ENCODE data around the gene VIM. TPM values are rescaled to one million over a fixed set of nuclear protein-coding genes. Genes with fewer than 3 reads are reported as not detected.
A peak's percentile ranks its signal among the peaks of the same experiment; 100 is the strongest.

Gene VIM
- total and polyA plus RNA-seq, 4 donors: 800 to 1,640 (median 1,361) TPM

DNA sequence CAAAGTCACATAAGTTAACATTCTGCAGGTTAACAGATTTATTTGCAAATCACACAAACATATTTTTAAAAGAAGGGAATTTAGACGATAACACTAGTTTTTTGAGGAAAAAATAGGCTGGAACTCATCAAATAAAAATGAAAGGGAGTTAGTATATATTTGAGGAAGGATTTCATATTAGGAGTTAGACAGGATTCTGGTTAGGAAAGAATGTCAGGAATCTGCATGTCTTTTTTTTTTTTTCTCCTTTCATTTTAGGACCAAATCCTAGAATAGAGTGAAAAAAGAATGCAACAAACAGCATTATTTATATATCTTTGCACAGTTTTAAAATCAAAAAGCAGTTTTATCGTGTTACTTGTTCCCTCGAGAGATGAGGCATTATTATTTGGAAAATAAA is 17.7 kb upstream of the VIM start:
- no peak for ATAC-seq (ENCODE audit: insufficient read depth, low FRiP score)
- 74 to 85% methylated on average over 3 of the region's 3 CpGs for WGBS, 2 donors
- H3K4me1 ChIP-seq (ENCODE audit: control insufficient read depth in 5 of 5, insufficient read depth in 5 of 5, low read length in 5 of 5): peaks cover 0 to 8% (median 0%) of the 10 kb centered on the region in 5 donors
- no peak overlapping the region for H3K27ac ChIP-seq (ENCODE audit: low read depth in 1 of 2, low read length in 1 of 2)
- H3K36me3 ChIP-seq (ENCODE audit: control insufficient read depth in 4 of 4, insufficient read depth in 4 of 4, low read length in 4 of 4): no peaks in the 10 kb centered on the region
- TF ChIP-seq CTCF (IDR thresholded peaks at IDR 0.05; ENCODE audit: control extremely low read depth, extremely low read depth): no peak
- H3K9me3 ChIP-seq (ENCODE audit: control insufficient read depth in 4 of 4, insufficient read depth in 3 of 4, low read length in 3 of 4): no peaks in the 10 kb centered on the region
- no peak overlapping the region for H3K4me3 ChIP-seq
- H3K27me3 ChIP-seq (ENCODE audit: control insufficient read depth in 3 of 3, insufficient read depth in 3 of 3, low read length in 2 of 3): no peaks in the 10 kb centered on the region
- DNase-seq: no peak
- H3K9ac ChIP-seq (ENCODE audit: insufficient read depth in 1 of 2, low read length in 2 of 2): no peak overlapping the region

DNA sequence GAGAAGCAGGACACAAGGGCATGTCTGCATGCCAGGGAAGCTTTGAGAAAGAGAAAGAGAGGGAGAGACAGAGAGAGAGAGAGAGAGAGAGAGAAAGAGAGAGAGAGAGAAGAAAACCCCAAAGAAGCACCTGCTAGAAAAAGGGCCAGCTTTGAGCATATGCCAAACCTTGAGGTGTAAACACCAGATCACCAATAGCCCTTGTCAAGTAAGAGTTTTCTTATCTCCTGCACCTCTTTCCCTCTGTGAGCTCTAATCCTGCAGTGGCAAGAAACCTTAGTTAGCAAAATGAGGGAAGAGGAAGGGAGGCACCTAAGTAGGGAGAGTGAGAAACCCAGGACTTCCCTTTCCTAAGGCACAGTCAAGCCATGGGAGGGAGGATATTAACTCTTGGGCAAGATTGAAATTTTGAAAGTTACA is 15.2 kb upstream of the VIM start:
- Histone ChIP-seq H3K27ac (ENCODE audit: low read depth in 1 of 2, low read length in 1 of 2) (no peak overlapping the region), H3K9me3 (ENCODE audit: control insufficient read depth in 4 of 4, insufficient read depth in 3 of 4, low read length in 3 of 4) (no peaks in the 10 kb centered on the region), H3K9ac (ENCODE audit: insufficient read depth in 1 of 2, low read length in 2 of 2) (no peak overlapping the region), H3K36me3 (ENCODE audit: control insufficient read depth in 4 of 4, insufficient read depth in 4 of 4, low read length in 4 of 4) (no peaks in the 10 kb centered on the region), H3K4me1 (ENCODE audit: control insufficient read depth in 5 of 5, insufficient read depth in 5 of 5, low read length in 5 of 5) (peaks cover 0 to 8% (median 4%) of the 10 kb centered on the region in 5 donors), H3K27me3 (ENCODE audit: control insufficient read depth in 3 of 3, insufficient read depth in 3 of 3, low read length in 2 of 3) (no peaks in the 10 kb centered on the region), H3K4me3 (no peak overlapping the region)
- ATAC-seq (ENCODE audit: insufficient read depth, low FRiP score): no peak
- DNase-seq: no peak
- TF ChIP-seq CTCF (IDR thresholded peaks at IDR 0.05; ENCODE audit: control extremely low read depth, extremely low read depth): no peak

DNA sequence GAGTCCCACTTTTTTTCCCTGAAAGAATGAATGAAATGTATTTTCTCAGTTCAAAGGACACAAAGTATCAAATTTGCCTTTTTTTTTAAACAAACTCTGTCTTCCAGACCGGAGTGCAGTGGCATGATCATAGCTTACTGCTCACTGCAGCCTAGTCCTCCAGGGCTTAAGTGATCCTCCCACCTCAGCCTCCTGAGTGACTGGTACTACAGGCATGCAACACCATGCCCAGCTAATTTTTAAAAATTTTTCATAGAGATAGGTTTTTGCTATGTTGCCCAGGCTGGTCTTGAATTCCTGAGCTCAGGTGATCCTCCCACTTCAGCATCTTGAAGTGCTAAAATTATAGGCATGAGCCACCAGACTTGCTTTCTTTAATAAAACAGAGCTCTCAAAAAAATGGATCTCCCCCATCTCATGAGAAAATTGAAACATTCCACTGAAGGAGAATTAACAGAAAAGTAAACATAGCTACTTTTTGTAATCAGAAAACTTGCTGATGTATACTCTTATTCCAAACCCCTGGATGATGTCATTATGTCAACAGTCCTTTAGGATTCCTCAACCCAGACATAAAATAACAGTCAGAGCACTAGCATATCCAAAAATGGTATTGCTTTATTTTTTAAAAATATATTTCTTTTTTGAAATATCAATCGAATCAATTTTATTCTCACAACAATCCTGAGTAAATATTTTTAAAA is 14.2 kb upstream of the VIM start:
- no peak for TF ChIP-seq CTCF (IDR thresholded peaks at IDR 0.05; ENCODE audit: control extremely low read depth, extremely low read depth)
- H3K4me3 ChIP-seq: no peak overlapping the region
- H3K27ac ChIP-seq (ENCODE audit: low read depth in 1 of 2, low read length in 1 of 2): no peak overlapping the region
- ATAC-seq (ENCODE audit: insufficient read depth, low FRiP score) (no peak), DNase-seq (no peak)
- H3K27me3 ChIP-seq (ENCODE audit: control insufficient read depth in 3 of 3, insufficient read depth in 3 of 3, low read length in 2 of 3): no peaks in the 10 kb centered on the region
- H3K9me3 ChIP-seq (ENCODE audit: control insufficient read depth in 4 of 4, insufficient read depth in 3 of 4, low read length in 3 of 4): no peaks in the 10 kb centered on the region
- no peaks in the 10 kb centered on the region for H3K36me3 ChIP-seq (ENCODE audit: control insufficient read depth in 4 of 4, insufficient read depth in 4 of 4, low read length in 4 of 4)
- 86 to 92% methylated on average over 2 of the region's 2 CpGs for WGBS, 2 donors
- H3K9ac ChIP-seq (ENCODE audit: insufficient read depth in 1 of 2, low read length in 2 of 2): no peak overlapping the region
- peaks cover 0 to 8% (median 4%) of the 10 kb centered on the region in 5 donors for H3K4me1 ChIP-seq (ENCODE audit: control insufficient read depth in 5 of 5, insufficient read depth in 5 of 5, low read length in 5 of 5)

GRCh38 chr10:17214526-17214925 is 13.5 kb upstream of the VIM start:
- H3K4me3 ChIP-seq: no peak overlapping the region
- ATAC-seq (ENCODE audit: insufficient read depth, low FRiP score) (no peak), DNase-seq (no peak)
- peak overlapping the region in 1 of 2 donors; percentile 21 for H3K27ac ChIP-seq (ENCODE audit: low read depth in 1 of 2, low read length in 1 of 2)
- H3K9me3 ChIP-seq (ENCODE audit: control insufficient read depth in 4 of 4, insufficient read depth in 3 of 4, low read length in 3 of 4): no peaks in the 10 kb centered on the region
- no peak for TF ChIP-seq CTCF (IDR thresholded peaks at IDR 0.05; ENCODE audit: control extremely low read depth, extremely low read depth)
- no peak overlapping the region for H3K9ac ChIP-seq (ENCODE audit: insufficient read depth in 1 of 2, low read length in 2 of 2)
- H3K36me3 ChIP-seq (ENCODE audit: control insufficient read depth in 4 of 4, insufficient read depth in 4 of 4, low read length in 4 of 4): no peaks in the 10 kb centered on the region
- 71 to 81% methylated on average over 2 of the region's 2 CpGs for WGBS, 2 donors
- H3K4me1 ChIP-seq (ENCODE audit: control insufficient read depth in 5 of 5, insufficient read depth in 5 of 5, low read length in 5 of 5): peaks cover 0 to 8% (median 4%) of the 10 kb centered on the region in 5 donors
- H3K27me3 ChIP-seq (ENCODE audit: control insufficient read depth in 3 of 3, insufficient read depth in 3 of 3, low read length in 2 of 3): no peaks in the 10 kb centered on the region

Measured in lung (tissue), 12 donors.